Measurements from ENCODE around the gene PGAP1. TPM values are rescaled to one million over a fixed set of nuclear protein-coding genes. Genes with fewer than 3 reads are reported as not detected.
"Not testable (repeated sequence)": the region's sequence is repeated elsewhere in the genome, so short reads cannot be mapped to it uniquely, and the experiment has no call there.

The PGAP1 gene
- total and polyA plus RNA-seq, 7 donors, result 0.57 to 5.2 (median 2.2) TPM

- H3K27ac ChIP-seq, result no peak overlapping the region
- ATAC-seq, result no peak
- no peak for TF ChIP-seq CTCF (IDR thresholded peaks at IDR 0.05)
- H3K27me3 ChIP-seq (ENCODE audit: insufficient read depth in 3 of 3, low read length in 2 of 3), result no peaks in the 10 kb centered on the region
- peaks cover 0 to 28% of the 10 kb centered on the region in 2 donors for H3K36me3 ChIP-seq (ENCODE audit: insufficient read depth in 1 of 2, low read depth in 1 of 2)
- peaks cover 5% of the 10 kb centered on the region for H3K9me3 ChIP-seq
- intact Hi-C loops (cut with DNase I), result no loop called here
- DNase-seq, result no peak
- no peak overlapping the region for H3K4me3 ChIP-seq
- no peaks in the 10 kb centered on the region for H3K4me1 ChIP-seq
- 80 to 96% (median 89%) methylated on average over 1 of the region's 1 CpG for WGBS, 3 donors
Measured at GRCh38 chr2:196913691-196914090, 12.8 kb downstream of the PGAP1 start.

- peaks cover 0 to 15% of the 10 kb centered on the region in 2 donors for H3K36me3 ChIP-seq (ENCODE audit: insufficient read depth in 1 of 2, low read depth in 1 of 2)
- DNase-seq; H3K4me1 ChIP-seq; H3K4me3 ChIP-seq; H3K27ac ChIP-seq; H3K9me3 ChIP-seq; H3K27me3 ChIP-seq (ENCODE audit: insufficient read depth in 3 of 3, low read length in 2 of 3); ATAC-seq; intact Hi-C loops (cut with DNase I): not testable (repeated sequence)
- WGBS, 3 donors, result 82 to 98% (median 92%) methylated on average over 7 to 8 of the region's 15 CpGs
Measured at GRCh38 chr2:196905365-196905764, 21.1 kb downstream of the PGAP1 start.

GRCh38 chr2:196902828-196903227 is 23.7 kb downstream of the PGAP1 start:
- TF ChIP-seq CTCF (IDR thresholded peaks at IDR 0.05), result no peak
- no peaks in the 10 kb centered on the region for H3K4me1 ChIP-seq
- H3K36me3 ChIP-seq (ENCODE audit: insufficient read depth in 1 of 2, low read depth in 1 of 2), result peaks cover 0 to 25% of the 10 kb centered on the region in 2 donors
- no peaks in the 10 kb centered on the region for H3K27me3 ChIP-seq (ENCODE audit: insufficient read depth in 3 of 3, low read length in 2 of 3)
- no peaks in the 10 kb centered on the region for H3K9me3 ChIP-seq
- WGBS, 3 donors, result 98 to 99% (median 98%) methylated on average over 3 of the region's 3 CpGs
- no peak overlapping the region for H3K4me3 ChIP-seq
- ATAC-seq, result no peak
- no peak for DNase-seq
- no peak overlapping the region for H3K27ac ChIP-seq
- intact Hi-C loops (cut with DNase I), result no loop called here

GRCh38 chr2:196900843-196901242 is 25.7 kb downstream of the PGAP1 start:
- WGBS, 3 donors, result 95 to 98% (median 96%) methylated on average over 6 of the region's 6 CpGs

GRCh38 chr2:196899976-196900375 is 26.5 kb downstream of the PGAP1 start:
- peaks cover 0 to 40% of the 10 kb centered on the region in 2 donors for H3K36me3 ChIP-seq (ENCODE audit: insufficient read depth in 1 of 2, low read depth in 1 of 2)
- 89 to 93% (median 92%) methylated on average over 3 of the region's 3 CpGs for WGBS, 3 donors

More at GRCh38 chr2:196900843-196901242, 25.7 kb downstream of the PGAP1 start:
- H3K4me3 ChIP-seq, result no peak overlapping the region
- intact Hi-C loops (cut with DNase I), result no loop called here
- ATAC-seq, result no peak
- peaks cover 0 to 34% of the 10 kb centered on the region in 2 donors for H3K36me3 ChIP-seq (ENCODE audit: insufficient read depth in 1 of 2, low read depth in 1 of 2)
- no peak overlapping the region for H3K27ac ChIP-seq
- H3K27me3 ChIP-seq (ENCODE audit: insufficient read depth in 3 of 3, low read length in 2 of 3), result no peaks in the 10 kb centered on the region
- DNase-seq, result no peak
- H3K9me3 ChIP-seq, result no peaks in the 10 kb centered on the region
- no peaks in the 10 kb centered on the region for H3K4me1 ChIP-seq
- no peak for TF ChIP-seq CTCF (IDR thresholded peaks at IDR 0.05)

More at GRCh38 chr2:196899976-196900375, 26.5 kb downstream of the PGAP1 start:
- H3K9me3 ChIP-seq, result no peaks in the 10 kb centered on the region
- H3K4me3 ChIP-seq, result no peak overlapping the region
- no peaks in the 10 kb centered on the region for H3K27me3 ChIP-seq (ENCODE audit: insufficient read depth in 3 of 3, low read length in 2 of 3)
- ATAC-seq, result no peak
- no peak for TF ChIP-seq CTCF (IDR thresholded peaks at IDR 0.05)
- H3K27ac ChIP-seq, result no peak overlapping the region
- DNase-seq, result no peak
- H3K4me1 ChIP-seq, result no peaks in the 10 kb centered on the region
- intact Hi-C loops (cut with DNase I), result no loop called here

Data from psoas muscle (tissue), 8 donors.